K562 (cell line): ENCODE measurements around the gene IQGAP3. TPM values are rescaled to one million over a fixed set of nuclear protein-coding genes. Genes with fewer than 3 reads are reported as not detected.
A peak's percentile ranks its signal among the peaks of the same experiment; 100 is the strongest.

Experiments
- ATAC-seq: fragments of 200-7000 bp; cut with Tn5 transposase; 3 replicates; pipeline ENCODE4 v1.9.1; 2020; ENCODE audit warnings: moderate library complexity
- BruUV-seq: library from RNA; stranded (reverse); fragments of 400-500 nt; replicated peaks from 2 replicates; lab custom pipeline; 2021; lab: Mats Ljungman, UMichigan
- CTCF ChIA-PET: fragments of 300-600 bp; formaldehyde crosslinking; extraction: SDS; loops from one replicate; lab custom pipeline; 2021; ENCODE audit warnings: low intra/inter-chr PET ratio; lab: Yijun Ruan, JAX
- POLR2A ChIA-PET: fragments of 300-600, 350-650 bp; sonication (Branson Sonifier 250); formaldehyde crosslinking; extraction: SDS; loops from one replicate; lab custom pipeline; 2021; ENCODE audit warnings: antibody characterized with exemption, inconsistent platforms; lab: Yijun Ruan, JAX
- DNase-seq, 4 experiments: peaks; one replicate each; pipeline versions ENCODE4 v3.0.0 to v3.0.0-alpha.2; 2011 to 2018; ENCODE audit warnings: low spot score in 3 of 4, mixed read lengths in 3 of 4; ENCODE audit errors: extremely low read depth in 1 of 4
- FAIRE-seq: peaks from 2 replicates; lab custom pipeline; 2011; peaks lifted over from hg19 to GRCh38; lab: Jason Lieb, UNC
- H2AFZ ChIP-seq: 2 replicates; pipeline ENCODE4 v1.6.0; 2011; ENCODE audit warnings: low read depth, low read length, control low read depth, inconsistent platforms
- H3K27ac ChIP-seq: fragments of 200-600 bp; 3 replicates; pipeline ENCODE4 v1.8.0; 2011; ENCODE audit warnings: low read depth, mild to moderate bottlenecking, control low read depth, inconsistent platforms, low read length, moderate library complexity, mixed read lengths; ENCODE audit errors: extremely low read depth
- H3K27me3 ChIP-seq, 2 experiments: fragments of 300-600 bp in 1 of 2; 2 replicates in 1 of 2; 3 replicates in 1 of 2; pipeline versions ENCODE4 v1.6.0 to v1.8.0; 2011; ENCODE audit warnings: inconsistent platforms in 2 of 2, low read length in 2 of 2, mild to moderate bottlenecking in 1 of 2, mixed read lengths in 1 of 2, moderate library complexity in 1 of 2; ENCODE audit not compliant: control insufficient read depth in 2 of 2, insufficient read depth in 2 of 2
- H3K36me3 ChIP-seq: fragments of 300-600 bp; 3 replicates; pipeline ENCODE4 v1.8.0; 2011; ENCODE audit warnings: mild to moderate bottlenecking, low read length, inconsistent platforms; ENCODE audit not compliant: control insufficient read depth, insufficient read depth
- H3K4me1 ChIP-seq, 2 experiments: fragments of 200-600 bp in 1 of 2; replicated peaks in 1 of 2; 2 replicates in 1 of 2; 3 replicates in 1 of 2; pipeline versions ENCODE4 v1.5.1 to v1.8.0; 2011; ENCODE audit warnings: inconsistent platforms in 2 of 2, low read length in 2 of 2, mild to moderate bottlenecking in 1 of 2, mixed read lengths in 1 of 2, moderate library complexity in 1 of 2; ENCODE audit not compliant: control insufficient read depth in 2 of 2, insufficient read depth in 2 of 2
- H3K4me2 ChIP-seq: 2 replicates; pipeline ENCODE4 v1.6.1; 2011; ENCODE audit warnings: low read length, control low read depth, inconsistent platforms, mixed read lengths; ENCODE audit not compliant: insufficient read depth
- H3K4me3 ChIP-seq: fragments of 200-600 bp; sonication (generic), shearing (Covaris generic); 2 replicates; pipeline ENCODE4 v1.5.1; 2016; ENCODE audit warnings: control low read depth, inconsistent platforms
- H3K79me2 ChIP-seq: fragments of 200-600 bp; 3 replicates; pipeline ENCODE4 v1.8.0; 2011; ENCODE audit warnings: low read length, inconsistent platforms; ENCODE audit not compliant: control insufficient read depth, insufficient read depth
- H3K9ac ChIP-seq, 2 experiments: 2 replicates each; pipeline versions ENCODE4 v1.6.0 to v1.6.1; 2011; ENCODE audit warnings: low read depth in 2 of 2, low read length in 2 of 2, control low read depth in 1 of 2, inconsistent platforms in 1 of 2, mild to moderate bottlenecking in 1 of 2, mixed read lengths in 1 of 2; ENCODE audit not compliant: insufficient read depth in 1 of 2
- H3K9me1 ChIP-seq: one replicate; pipeline ENCODE4 v1.6.0; 2011; ENCODE audit warnings: inconsistent platforms, mild to moderate bottlenecking, low read length, moderate library complexity; ENCODE audit not compliant: control insufficient read depth, insufficient read depth
- H3K9me3 ChIP-seq: replicated peaks from 2 replicates; pipeline ENCODE4 v1.5.1; 2011; ENCODE audit warnings: low read depth, low read length, inconsistent platforms; ENCODE audit not compliant: control insufficient read depth, insufficient read depth
- H4K20me1 ChIP-seq: replicated peaks from 2 replicates; pipeline ENCODE4 v1.6.1; 2011; ENCODE audit warnings: low read length, inconsistent platforms, mixed read lengths; ENCODE audit not compliant: control insufficient read depth, insufficient read depth
- ILF3 ChIP-seq: fragments of 450-650 bp; IDR thresholded peaks from 2 replicates; pipeline ENCODE4 v1.6.1; 2018; ENCODE audit warnings: antibody characterized with exemption, mild to moderate bottlenecking, moderate library complexity, borderline replicate concordance
- RAD21 ChIP-seq, 2 experiments: fragments of 250-450 bp in 1 of 2; fragments of 450-650 bp in 1 of 2; sonication (Bioruptor Pico) in 1 of 2; formaldehyde crosslinking in 1 of 2; IDR thresholded peaks in 1 of 2; conservative IDR thresholded peaks in 1 of 2; 2 replicates each; pipeline versions ENCODE4 v1.4.0 to v1.8.0; 2020 to 2022; ENCODE audit warnings: mild to moderate bottlenecking in 2 of 2, moderate library complexity in 1 of 2
- SAFB ChIP-seq: fragments of 200-400 bp; formaldehyde crosslinking; IDR thresholded peaks from 2 replicates; pipeline ENCODE4 v1.6.1; 2017; ENCODE audit warnings: low read depth, low read length, borderline replicate concordance
- ZNF766 ChIP-seq: fragments of 200-800 bp; sonication (Bioruptor generic); conservative IDR thresholded peaks from 2 replicates; pipeline ENCODE4 v1.6.1; 2016; ENCODE audit warnings: missing genetic modification characterization, missing compliant biosample characterization
- WGBS: fragments of 100-300 bp; shearing (Covaris generic); methylation state at CpG from one replicate; pipeline ENCODE4 v1.1.6; 2016; ENCODE audit warnings: low coverage, mixed read lengths; ENCODE audit not compliant: insufficient coverage; ENCODE audit errors: missing lambda C conversion rate; 5-methylcytosine and 5-hydroxymethylcytosine counted together
- in situ Hi-C: fragments of 300-500 bp; cut with MboI; formaldehyde crosslinking; loops from 4 replicates; pipeline ENCODE4 v1.15.0; 2018; ENCODE audit warnings: inconsistent platforms, mixed read lengths
- intact Hi-C: fragments of 100-400 bp; cut with micrococcal nuclease; formaldehyde crosslinking; loops from 2 replicates; pipeline ENCODE4 v1.14.2; 2022
- polyA plus RNA-seq, 8 experiments: library from polyadenylated mRNA; depleted of rRNA in 4 of 8; stranded (reverse) in 5 of 8; unstranded in 3 of 8; fragments of >200 nt; fragmentation: Nextera tagmentation in 2 of 8; fragmentation: Illumina TruSeq in 1 of 8; extraction: Ambion mirVana in 2 of 8; extraction: Trizol in 1 of 8; gene quantifications; 2 replicates each; pipeline versions ENCODE4 v1.2.1 to v1.2.3, GENCODE V29; 2011 to 2014; ENCODE audit warnings: inconsistent platforms in 1 of 8, missing spikeins in 1 of 8
- total RNA-seq, 7 experiments: library from RNA; depleted of rRNA in 6 of 7; stranded (reverse); fragments of >200 nt in 6 of 7; fragmentation: Illumina TruSeq in 2 of 7; extraction: Trizol in 2 of 7; gene quantifications; 2 replicates each; pipeline versions ENCODE4 v1.2.1 to v1.2.3, GENCODE V29; 2011 to 2021; ENCODE audit warnings: low replicate concordance in 1 of 7
- TF ChIP-seq, protein P1 (sequence below): fragments of 250-450 bp; sonication (Bioruptor Pico); IDR thresholded peaks from 2 replicates; pipeline ENCODE4 v1.5.0; 2020; ENCODE audit warnings: mild to moderate bottlenecking
- TF ChIP-seq, protein P2 (sequence below): fragments of 450-650 bp; conservative IDR thresholded peaks from 2 replicates; pipeline ENCODE4 v1.6.1; 2016; ENCODE audit warnings: missing genetic modification characterization, low read depth, mild to moderate bottlenecking, control low read depth, missing compliant biosample characterization

Gene IQGAP3
- total and polyA plus RNA-seq, 9 of the 15 experiments (the other 6 are each of a cell fraction or from before 2014, with no cell fraction given): 1.4 to 16.6 (median 11.9) TPM

DNA sequence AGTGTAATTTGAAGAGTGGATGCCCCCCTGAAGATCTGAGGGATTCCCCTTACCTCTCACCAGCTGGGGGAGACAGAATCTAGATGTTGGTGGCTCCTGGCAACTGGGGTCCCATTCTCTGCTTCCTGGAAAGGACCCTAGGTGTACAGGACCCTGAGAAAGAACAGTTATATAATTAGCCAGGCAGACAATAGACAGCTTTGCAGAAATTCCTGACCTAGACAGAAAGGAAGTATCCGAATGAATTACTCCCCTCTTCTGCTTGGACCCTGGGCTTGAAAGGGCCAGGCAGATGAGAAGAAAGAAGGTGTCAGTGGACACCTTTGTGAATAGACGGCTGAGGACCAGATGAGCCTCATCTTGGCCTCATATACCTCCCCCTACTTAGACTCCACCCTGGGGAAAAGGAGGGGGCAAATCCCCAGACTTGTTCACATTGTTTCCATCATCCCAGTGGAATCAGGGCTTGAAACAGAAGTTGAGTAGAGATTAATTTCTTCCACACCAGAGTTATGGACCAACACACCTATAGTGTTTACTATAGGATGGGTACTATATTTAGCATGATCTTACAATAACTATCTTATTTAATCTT, 1.8 kb upstream of the IQGAP3 start:
- WGBS: 27% methylated on average over 2 of the region's 2 CpGs
- H3K27ac ChIP-seq: no peak overlapping the region
- no peak overlapping the region; a peak in 1 of 4 replicates for H3K9ac ChIP-seq
- ATAC-seq: no peak
- peak overlapping the region; percentile 26; the same call in 1 of the 2 replicates for H3K4me2 ChIP-seq
- H3K4me3 ChIP-seq: no peak overlapping the region
- TF ChIP-seq ILF3 (no peak), RAD21 (CRISPR knock-in tag; conservative IDR thresholded peaks at IDR 0.05 in 1 of 2, IDR thresholded peaks at IDR 0.05 in 1 of 2) (no peak), SAFB (no peak), ZNF766 (no peak)
- TF ChIP-seq, protein P1, sequence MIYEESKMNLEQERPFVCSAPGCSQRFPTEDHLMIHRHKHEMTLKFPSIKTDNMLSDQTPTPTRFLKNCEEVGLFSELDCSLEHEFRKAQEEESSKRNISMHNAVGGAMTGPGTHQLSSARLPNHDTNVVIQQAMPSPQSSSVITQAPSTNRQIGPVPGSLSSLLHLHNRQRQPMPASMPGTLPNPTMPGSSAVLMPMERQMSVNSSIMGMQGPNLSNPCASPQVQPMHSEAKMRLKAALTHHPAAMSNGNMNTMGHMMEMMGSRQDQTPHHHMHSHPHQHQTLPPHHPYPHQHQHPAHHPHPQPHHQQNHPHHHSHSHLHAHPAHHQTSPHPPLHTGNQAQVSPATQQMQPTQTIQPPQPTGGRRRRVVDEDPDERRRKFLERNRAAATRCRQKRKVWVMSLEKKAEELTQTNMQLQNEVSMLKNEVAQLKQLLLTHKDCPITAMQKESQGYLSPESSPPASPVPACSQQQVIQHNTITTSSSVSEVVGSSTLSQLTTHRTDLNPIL: no peak
- TF ChIP-seq, protein P2, sequence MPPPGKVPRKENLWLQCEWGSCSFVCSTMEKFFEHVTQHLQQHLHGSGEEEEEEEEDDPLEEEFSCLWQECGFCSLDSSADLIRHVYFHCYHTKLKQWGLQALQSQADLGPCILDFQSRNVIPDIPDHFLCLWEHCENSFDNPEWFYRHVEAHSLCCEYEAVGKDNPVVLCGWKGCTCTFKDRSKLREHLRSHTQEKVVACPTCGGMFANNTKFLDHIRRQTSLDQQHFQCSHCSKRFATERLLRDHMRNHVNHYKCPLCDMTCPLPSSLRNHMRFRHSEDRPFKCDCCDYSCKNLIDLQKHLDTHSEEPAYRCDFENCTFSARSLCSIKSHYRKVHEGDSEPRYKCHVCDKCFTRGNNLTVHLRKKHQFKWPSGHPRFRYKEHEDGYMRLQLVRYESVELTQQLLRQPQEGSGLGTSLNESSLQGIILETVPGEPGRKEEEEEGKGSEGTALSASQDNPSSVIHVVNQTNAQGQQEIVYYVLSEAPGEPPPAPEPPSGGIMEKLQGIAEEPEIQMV (tag): no peak
- TF ChIP-seq, all 486 proteins: peak for 0
- intact Hi-C loops: no loop called here
- Histone ChIP-seq H2AFZ (peak overlapping the region; percentile 60), H3K79me2 (peaks cover 22% of the 10 kb centered on the region; the same call in 2 of the 3 replicates), H3K9me1 (peaks cover 8% of the 10 kb centered on the region), H3K36me3 (no peaks in the 10 kb centered on the region), H3K9me3 (no peaks in the 10 kb centered on the region), H4K20me1 (no peaks in the 10 kb centered on the region), H3K4me1 (peaks cover 11 to 19% of the 10 kb centered on the region in 2 experiments), H3K27me3 (no peaks in the 10 kb centered on the region)
- DNase-seq: no peak
- in situ Hi-C loops: no loop called here
- CTCF ChIA-PET: no interaction called here
- FAIRE-seq: no peak
- BruUV-seq: no TSS peak
- POLR2A ChIA-PET: interaction anchor here (0.6 to 0.9 kb wide), 2 partner anchors 25 to 28 kb away, joined by 3 read pairs; no protein-coding TSS in a partner anchor
